ENCODE results near the gene CCT8L2.
"Not testable (repeated sequence)": the region's sequence is repeated elsewhere in the genome, so short reads cannot be mapped to it uniquely, and the experiment has no call there.

The CCT8L2 gene

DNA sequence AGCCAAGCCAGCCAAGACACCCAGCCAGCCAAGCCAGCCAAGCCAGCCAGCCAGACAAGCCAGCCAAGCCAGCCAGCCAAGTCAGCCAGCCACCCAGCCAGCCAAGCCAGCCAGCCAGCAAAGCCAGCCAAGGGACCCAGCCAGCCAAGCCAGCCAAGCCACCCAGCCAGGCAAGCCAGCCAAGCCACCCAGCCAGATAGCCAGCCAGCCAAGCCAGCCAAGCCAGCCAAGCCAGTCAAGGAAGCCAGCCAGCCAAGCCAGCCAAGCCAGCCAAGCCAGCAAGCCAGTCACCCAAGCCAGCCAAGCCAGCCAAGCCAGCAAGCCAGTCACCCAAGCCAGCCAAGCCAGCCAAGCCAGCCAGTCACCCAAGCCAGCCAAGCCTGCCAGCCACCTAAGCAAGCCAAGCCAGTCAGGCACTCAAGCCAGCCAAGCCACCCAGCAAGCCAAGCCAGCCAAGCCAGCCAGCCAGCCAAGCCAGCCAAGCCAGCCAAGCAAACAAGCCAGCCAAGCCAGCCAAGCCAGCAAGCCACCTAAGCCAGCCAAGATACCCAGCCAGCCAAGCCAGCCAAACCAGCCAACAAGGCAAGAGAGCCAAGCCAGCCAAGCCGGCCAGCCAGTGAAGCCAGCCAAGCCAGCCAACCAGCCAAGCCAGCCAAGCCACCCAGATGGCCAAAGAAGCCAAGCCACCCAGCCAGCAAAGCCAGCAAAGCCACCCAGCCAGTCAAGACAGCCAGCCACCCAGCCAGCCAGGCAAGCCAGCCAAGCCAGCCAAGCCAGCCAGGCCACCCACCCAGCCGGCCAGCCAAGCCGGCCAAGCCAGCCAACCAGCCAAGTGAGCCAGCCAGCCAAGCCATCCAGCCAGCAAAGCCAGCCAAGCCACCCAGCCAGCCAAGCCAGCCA lies 33.3 kb downstream of the CCT8L2 start:
- Histone ChIP-seq H3K27ac (no peak overlapping the region), H3K9me3 (ENCODE audit: severe bottlenecking) (no peaks in the 10 kb centered on the region), H3K4me3 (ENCODE audit: low read depth, low read length) (no peak overlapping the region), H3K36me3 (no peaks in the 10 kb centered on the region), H3K27me3 (ENCODE audit: insufficient read depth, low read depth, severe bottlenecking) (no peaks in the 10 kb centered on the region)
- no peak for DNase-seq
- TF ChIP-seq, protein P1, sequence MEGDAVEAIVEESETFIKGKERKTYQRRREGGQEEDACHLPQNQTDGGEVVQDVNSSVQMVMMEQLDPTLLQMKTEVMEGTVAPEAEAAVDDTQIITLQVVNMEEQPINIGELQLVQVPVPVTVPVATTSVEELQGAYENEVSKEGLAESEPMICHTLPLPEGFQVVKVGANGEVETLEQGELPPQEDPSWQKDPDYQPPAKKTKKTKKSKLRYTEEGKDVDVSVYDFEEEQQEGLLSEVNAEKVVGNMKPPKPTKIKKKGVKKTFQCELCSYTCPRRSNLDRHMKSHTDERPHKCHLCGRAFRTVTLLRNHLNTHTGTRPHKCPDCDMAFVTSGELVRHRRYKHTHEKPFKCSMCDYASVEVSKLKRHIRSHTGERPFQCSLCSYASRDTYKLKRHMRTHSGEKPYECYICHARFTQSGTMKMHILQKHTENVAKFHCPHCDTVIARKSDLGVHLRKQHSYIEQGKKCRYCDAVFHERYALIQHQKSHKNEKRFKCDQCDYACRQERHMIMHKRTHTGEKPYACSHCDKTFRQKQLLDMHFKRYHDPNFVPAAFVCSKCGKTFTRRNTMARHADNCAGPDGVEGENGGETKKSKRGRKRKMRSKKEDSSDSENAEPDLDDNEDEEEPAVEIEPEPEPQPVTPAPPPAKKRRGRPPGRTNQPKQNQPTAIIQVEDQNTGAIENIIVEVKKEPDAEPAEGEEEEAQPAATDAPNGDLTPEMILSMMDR (IDR thresholded peaks at IDR 0.05; ENCODE audit: low read depth, low read length): no peak

DNA sequence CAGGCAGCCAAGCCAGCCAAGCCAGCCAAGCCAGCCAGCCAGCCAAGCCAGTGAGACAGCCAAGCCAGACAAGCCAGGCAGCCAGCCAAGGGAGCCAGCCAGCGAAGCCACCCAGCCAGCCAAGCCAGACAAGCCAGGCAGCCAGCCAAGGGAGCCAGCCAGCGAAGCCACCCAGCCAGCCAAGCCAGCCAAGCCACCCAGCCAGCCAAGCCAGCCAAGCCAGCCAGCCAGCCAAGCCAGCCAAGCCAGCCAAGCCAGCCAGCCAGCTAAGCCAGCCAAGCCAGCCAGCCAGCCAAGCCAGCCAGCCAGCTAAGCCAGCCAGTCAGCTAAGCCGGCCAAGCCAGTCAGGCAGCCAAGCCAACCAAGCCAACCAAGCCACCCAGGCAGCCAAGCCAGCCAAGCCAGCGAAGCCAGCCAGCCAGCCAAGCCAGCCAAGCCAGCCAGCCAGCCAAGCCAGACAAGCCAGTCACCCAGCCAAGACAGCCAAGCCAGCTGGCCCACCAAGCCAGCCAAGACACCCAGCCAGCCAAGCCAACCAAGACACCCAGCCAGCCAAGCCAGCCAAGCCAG lies 34.1 kb downstream of the CCT8L2 start:
- H3K9me3 ChIP-seq (ENCODE audit: severe bottlenecking); DNase-seq; H3K27ac ChIP-seq; H3K4me3 ChIP-seq (ENCODE audit: low read depth, low read length); H3K27me3 ChIP-seq (ENCODE audit: insufficient read depth, low read depth, severe bottlenecking); H3K36me3 ChIP-seq: not testable (repeated sequence)

DNA sequence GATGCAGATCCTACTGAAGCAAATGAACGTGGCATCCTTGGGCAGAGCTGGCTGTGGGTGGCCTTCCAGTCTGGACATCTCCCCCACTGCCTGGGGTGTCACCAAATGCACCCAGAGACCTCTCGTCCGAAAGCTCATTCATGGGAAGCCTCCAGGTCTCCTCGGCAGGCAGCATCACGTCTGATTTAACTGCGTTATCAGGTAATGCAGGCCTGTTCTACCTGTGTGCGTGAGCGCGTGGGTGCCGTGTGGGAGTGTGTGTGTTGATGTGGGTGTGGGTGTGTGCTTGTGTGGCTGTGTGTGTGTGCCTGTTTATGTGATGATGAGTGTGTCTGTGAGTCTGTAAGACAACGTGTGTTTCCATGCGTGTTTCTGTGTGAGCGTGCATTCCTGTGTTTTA lies 35.1 kb downstream of the CCT8L2 start:
- H3K36me3 ChIP-seq; H3K9me3 ChIP-seq (ENCODE audit: severe bottlenecking); H3K27ac ChIP-seq; DNase-seq; H3K4me3 ChIP-seq (ENCODE audit: low read depth, low read length); H3K27me3 ChIP-seq (ENCODE audit: insufficient read depth, low read depth, severe bottlenecking): not testable (repeated sequence)

DNA sequence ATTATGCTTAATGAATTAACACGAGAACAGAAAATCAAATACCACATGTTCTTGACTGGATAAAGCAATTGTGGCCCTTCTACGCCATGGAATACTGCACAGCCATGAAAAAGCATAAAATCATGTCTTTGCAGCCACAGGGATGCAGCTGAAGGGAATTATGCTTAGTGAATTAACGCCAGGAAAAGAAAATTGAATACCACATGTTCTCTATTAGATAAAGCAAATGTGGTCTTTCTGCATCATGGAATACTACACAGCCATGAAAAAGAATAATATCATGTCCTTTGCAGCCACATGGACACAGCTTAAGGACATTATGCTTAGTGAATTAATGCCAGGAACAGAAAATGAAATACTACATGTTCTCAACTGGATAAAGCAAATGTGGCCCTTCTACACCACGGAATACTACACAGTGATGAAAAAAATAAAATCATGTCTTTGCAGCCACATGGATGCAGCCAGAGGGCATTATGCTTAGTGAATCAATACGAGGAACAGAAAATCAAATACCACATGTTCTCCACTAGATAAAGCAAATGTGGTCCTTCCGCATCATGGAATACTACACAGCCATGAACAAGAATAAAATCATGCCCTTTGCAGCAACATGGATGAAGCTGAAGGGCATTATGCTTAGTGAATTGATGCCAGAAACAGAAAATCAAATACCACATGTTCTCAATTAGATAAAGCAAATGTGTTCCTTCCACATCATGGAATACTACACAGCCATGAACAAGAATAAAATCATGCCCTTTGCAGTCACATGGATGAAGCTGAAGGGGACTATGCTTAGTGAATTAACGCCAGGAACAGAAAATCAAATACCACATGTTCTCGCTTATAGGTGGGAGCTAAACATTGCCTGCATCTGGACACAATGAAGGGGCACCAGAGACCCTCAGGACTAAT lies 37.3 kb downstream of the CCT8L2 start:
- DNase-seq; H3K27ac ChIP-seq; H3K36me3 ChIP-seq; H3K27me3 ChIP-seq (ENCODE audit: insufficient read depth, low read depth, severe bottlenecking); H3K4me3 ChIP-seq (ENCODE audit: low read depth, low read length); H3K9me3 ChIP-seq (ENCODE audit: severe bottlenecking): not testable (repeated sequence)

DNA sequence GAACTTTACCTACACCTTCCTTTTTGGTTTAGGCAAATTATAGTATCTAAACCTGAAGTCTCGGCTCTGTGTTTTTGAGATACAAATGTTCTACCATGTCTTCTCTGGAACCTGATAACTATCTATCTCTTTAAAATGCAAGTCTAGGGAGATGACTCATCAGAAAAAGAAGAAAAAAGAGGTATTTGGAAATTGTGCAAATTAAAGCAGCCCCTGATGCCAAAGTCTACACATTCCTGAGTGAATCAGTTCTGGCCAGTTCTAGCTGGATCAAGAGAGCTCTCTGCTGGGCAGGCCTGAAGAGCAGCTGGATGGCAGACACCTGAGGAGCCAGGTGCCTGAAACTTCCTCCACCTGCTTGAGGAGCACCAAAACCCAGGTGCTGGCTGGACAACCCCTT lies 49.3 kb downstream of the CCT8L2 start:
- not testable (repeated sequence) for H3K36me3 ChIP-seq; H3K27me3 ChIP-seq (ENCODE audit: insufficient read depth, low read depth, severe bottlenecking); DNase-seq; H3K9me3 ChIP-seq (ENCODE audit: severe bottlenecking); H3K4me3 ChIP-seq (ENCODE audit: low read depth, low read length); H3K27ac ChIP-seq
